ENCODE results near the gene LY9. TPM values are rescaled to one million over a fixed set of nuclear protein-coding genes. Genes with fewer than 3 reads are reported as not detected.

Gene LY9
- not detected in 2 replicates for total RNA-seq (ENCODE audit: low replicate concordance)

GRCh38 chr1:160795951-160796383, at the start of gene LY9:
Gene LY9, plus strand, starts transcription at chr1:160796174. Its CDS starts 14 bp downstream, at chr1:160796188.
- Mint-ChIP-seq H3K9me3 (no peaks in the 10 kb centered on the region), H3K27me3 (ENCODE audit: insufficient read depth, low read depth) (peaks cover 4% of the 10 kb centered on the region), H3K27ac (no peak within 1 kb of the TSS), H3K4me3 (no peak within 1 kb of the TSS), H3K36me3 (no peaks in the 10 kb centered on the region), H3K4me1 (no peaks in the 10 kb centered on the region)
- H3K4me1 ChIP-seq: no peaks in the 10 kb centered on the region
- no peak within 1 kb of the TSS for H3K9ac ChIP-seq
- H3K4me2 ChIP-seq: no peak within 1 kb of the TSS
- no peak within 1 kb of the TSS for H2AFZ ChIP-seq (replicated peaks)
- no peak for DNase-seq (ENCODE audit: low spot score)
- H3F3A ChIP-seq (ENCODE audit: low read depth): no peaks in the 10 kb centered on the region
- TF ChIP-seq EZH2phosphoT487 (IDR thresholded peaks at IDR 0.05) (no peak), EZH2 (IDR thresholded peaks at IDR 0.05) (no peak), CTCF (IDR thresholded peaks at IDR 0.05) (no peak)
- H3K4me3 ChIP-seq: no peak within 1 kb of the TSS
- no peak within 1 kb of the TSS for H3K27ac ChIP-seq
- H3K79me2 ChIP-seq (ENCODE audit: low read depth): no peaks in the 10 kb centered on the region
- H4K20me1 ChIP-seq (ENCODE audit: low read depth): no peaks in the 10 kb centered on the region
- H3K36me3 ChIP-seq: no peaks in the 10 kb centered on the region
- H3K9me3 ChIP-seq (ENCODE audit: low read depth): no peaks in the 10 kb centered on the region
- no peaks in the 10 kb centered on the region for H3K27me3 ChIP-seq

- Histone ChIP-seq H3K27me3 (no peaks in the 10 kb centered on the region), H3K4me1 (no peaks in the 10 kb centered on the region), H3K9ac (no peak overlapping the region), H3K4me3 (no peak overlapping the region), H3K9me3 (ENCODE audit: low read depth) (no peaks in the 10 kb centered on the region), H3F3A (ENCODE audit: low read depth) (no peaks in the 10 kb centered on the region), H3K36me3 (no peaks in the 10 kb centered on the region), H2AFZ (replicated peaks) (no peak overlapping the region), H4K20me1 (ENCODE audit: low read depth) (no peaks in the 10 kb centered on the region), H3K27ac (no peak overlapping the region), H3K4me2 (no peak overlapping the region), H3K79me2 (ENCODE audit: low read depth) (no peaks in the 10 kb centered on the region)
- no peak overlapping the region for H3K4me3 Mint-ChIP-seq
- TF ChIP-seq EZH2 (IDR thresholded peaks at IDR 0.05) (no peak), EZH2phosphoT487 (IDR thresholded peaks at IDR 0.05) (no peak), CTCF (IDR thresholded peaks at IDR 0.05) (no peak)
- DNase-seq (ENCODE audit: low spot score): no peak
- no peaks in the 10 kb centered on the region for H3K36me3 Mint-ChIP-seq
- no peak overlapping the region for H3K27ac Mint-ChIP-seq
- H3K4me1 Mint-ChIP-seq: no peaks in the 10 kb centered on the region
- peaks cover 9% of the 10 kb centered on the region for H3K27me3 Mint-ChIP-seq (ENCODE audit: insufficient read depth, low read depth)
- no peaks in the 10 kb centered on the region for H3K9me3 Mint-ChIP-seq
Measured at GRCh38 chr1:160746836-160747500, 49.0 kb upstream of the LY9 start.

- Mint-ChIP-seq H3K4me1 (peaks cover 3% of the 10 kb centered on the region), H3K36me3 (no peaks in the 10 kb centered on the region), H3K27ac (no peak overlapping the region), H3K4me3 (no peak overlapping the region), H3K9me3 (no peaks in the 10 kb centered on the region), H3K27me3 (ENCODE audit: insufficient read depth, low read depth) (peaks cover 9% of the 10 kb centered on the region)
- H3K9ac ChIP-seq: no peak overlapping the region
- H3K79me2 ChIP-seq (ENCODE audit: low read depth): no peaks in the 10 kb centered on the region
- H3K27ac ChIP-seq: no peak overlapping the region
- no peaks in the 10 kb centered on the region for H3K27me3 ChIP-seq
- no peak overlapping the region for H3K4me2 ChIP-seq
- H4K20me1 ChIP-seq (ENCODE audit: low read depth): no peaks in the 10 kb centered on the region
- no peaks in the 10 kb centered on the region for H3F3A ChIP-seq (ENCODE audit: low read depth)
- TF ChIP-seq CTCF (IDR thresholded peaks at IDR 0.05) (no peak), EZH2phosphoT487 (IDR thresholded peaks at IDR 0.05) (no peak), EZH2 (IDR thresholded peaks at IDR 0.05) (no peak)
- no peaks in the 10 kb centered on the region for H3K9me3 ChIP-seq (ENCODE audit: low read depth)
- no peak overlapping the region for H3K4me3 ChIP-seq
- H3K4me1 ChIP-seq: no peaks in the 10 kb centered on the region
- no peak for DNase-seq (ENCODE audit: low spot score)
- H3K36me3 ChIP-seq: no peaks in the 10 kb centered on the region
- H2AFZ ChIP-seq (replicated peaks): no peak overlapping the region
Measured at GRCh38 chr1:160747717-160748116, 48.3 kb upstream of the LY9 start.

All from neural progenitor cell (in vitro differentiated cells).